ENCODE data around the gene CD209.

The CD209 gene

GRCh38 chr19:7706188-7706954 is 41.0 kb downstream of the CD209 start:
- no peak overlapping the region for H2AFZ ChIP-seq (ENCODE audit: low read depth, low read length)
- H3K27ac ChIP-seq (ENCODE audit: low read length) = no peak overlapping the region
- TF ChIP-seq EZH2 (IDR thresholded peaks at IDR 0.05; ENCODE audit: borderline replicate concordance, low read depth, low read length, severe bottlenecking) (no peak), CTCF (IDR thresholded peaks at IDR 0.05; ENCODE audit: borderline replicate concordance, extremely low read depth, low read length, poor library complexity, severe bottlenecking) (no peak)

GRCh38 chr19:7705387-7706187 is 41.7 kb downstream of the CD209 start:
- no peaks in the 10 kb centered on the region for H3K79me2 ChIP-seq (ENCODE audit: insufficient read depth, low read length)
- DNase-seq (no peak), ATAC-seq (ENCODE audit: insufficient read depth, low read depth) (no peak)
- H2AFZ ChIP-seq (ENCODE audit: low read depth, low read length) = no peak overlapping the region
- H4K20me1 ChIP-seq (ENCODE audit: insufficient read depth, low read length) = no peaks in the 10 kb centered on the region
- no peaks in the 10 kb centered on the region for H3K27me3 ChIP-seq (ENCODE audit: insufficient read depth, low read length, poor library complexity)
- no peak overlapping the region for H3K9ac ChIP-seq (ENCODE audit: low read depth, low read length)
- no peak for TF ChIP-seq EZH2 (IDR thresholded peaks at IDR 0.05; ENCODE audit: borderline replicate concordance, low read depth, low read length, severe bottlenecking)
- TF ChIP-seq CTCF (IDR thresholded peaks at IDR 0.05; ENCODE audit: borderline replicate concordance, extremely low read depth, low read length, poor library complexity, severe bottlenecking) = no peak
- no peaks in the 10 kb centered on the region for H3K9me3 ChIP-seq (ENCODE audit: insufficient read depth, low read length, severe bottlenecking)
- no peak overlapping the region for H3K27ac ChIP-seq (ENCODE audit: low read length)
- no peaks in the 10 kb centered on the region for H3K4me1 ChIP-seq (ENCODE audit: insufficient read depth, low read length)
- no peak overlapping the region for H3K4me3 ChIP-seq (ENCODE audit: low read depth in 1 of 2, low read length in 2 of 2)
- H3K36me3 ChIP-seq (ENCODE audit: insufficient read depth, low read length) = no peaks in the 10 kb centered on the region
- H3K4me2 ChIP-seq (ENCODE audit: insufficient read depth, low read length) = no peak overlapping the region

More at GRCh38 chr19:7706188-7706954, 41.0 kb downstream of the CD209 start:
- H3K4me3 ChIP-seq (ENCODE audit: low read depth in 1 of 2, low read length in 2 of 2) = no peak overlapping the region
- H3K9ac ChIP-seq (ENCODE audit: low read depth, low read length) = no peak overlapping the region
- no peaks in the 10 kb centered on the region for H3K9me3 ChIP-seq (ENCODE audit: insufficient read depth, low read length, severe bottlenecking)
- H4K20me1 ChIP-seq (ENCODE audit: insufficient read depth, low read length) = no peaks in the 10 kb centered on the region
- no peaks in the 10 kb centered on the region for H3K4me1 ChIP-seq (ENCODE audit: insufficient read depth, low read length)
- no peaks in the 10 kb centered on the region for H3K27me3 ChIP-seq (ENCODE audit: insufficient read depth, low read length, poor library complexity)
- no peak overlapping the region for H3K4me2 ChIP-seq (ENCODE audit: insufficient read depth, low read length)
- DNase-seq (no peak), ATAC-seq (ENCODE audit: insufficient read depth, low read depth) (no peak)
- no peaks in the 10 kb centered on the region for H3K36me3 ChIP-seq (ENCODE audit: insufficient read depth, low read length)
- H3K79me2 ChIP-seq (ENCODE audit: insufficient read depth, low read length) = no peaks in the 10 kb centered on the region

- no peaks in the 10 kb centered on the region for H3K27me3 ChIP-seq (ENCODE audit: insufficient read depth, low read length, poor library complexity)
- no peak overlapping the region for H3K4me2 ChIP-seq (ENCODE audit: insufficient read depth, low read length)
- TF ChIP-seq EZH2 (IDR thresholded peaks at IDR 0.05; ENCODE audit: borderline replicate concordance, low read depth, low read length, severe bottlenecking) = no peak
- TF ChIP-seq CTCF (IDR thresholded peaks at IDR 0.05; ENCODE audit: borderline replicate concordance, extremely low read depth, low read length, poor library complexity, severe bottlenecking) = no peak
- no peak overlapping the region for H3K9ac ChIP-seq (ENCODE audit: low read depth, low read length)
- H3K4me3 ChIP-seq (ENCODE audit: low read depth in 1 of 2, low read length in 2 of 2) = no peak overlapping the region
- H2AFZ ChIP-seq (ENCODE audit: low read depth, low read length) = no peak overlapping the region
- H3K4me1 ChIP-seq (ENCODE audit: insufficient read depth, low read length) = no peaks in the 10 kb centered on the region
- DNase-seq = no peak
- no peaks in the 10 kb centered on the region for H4K20me1 ChIP-seq (ENCODE audit: insufficient read depth, low read length)
- H3K9me3 ChIP-seq (ENCODE audit: insufficient read depth, low read length, severe bottlenecking) = no peaks in the 10 kb centered on the region
- no peak overlapping the region for H3K27ac ChIP-seq (ENCODE audit: low read length)
- no peaks in the 10 kb centered on the region for H3K79me2 ChIP-seq (ENCODE audit: insufficient read depth, low read length)
- no peak for ATAC-seq (ENCODE audit: insufficient read depth, low read depth)
- H3K36me3 ChIP-seq (ENCODE audit: insufficient read depth, low read length) = no peaks in the 10 kb centered on the region
Measured at GRCh38 chr19:7704280-7705060, 42.9 kb downstream of the CD209 start.
